ENCODE measurements around the gene HPS4.

Gene HPS4

DNA sequence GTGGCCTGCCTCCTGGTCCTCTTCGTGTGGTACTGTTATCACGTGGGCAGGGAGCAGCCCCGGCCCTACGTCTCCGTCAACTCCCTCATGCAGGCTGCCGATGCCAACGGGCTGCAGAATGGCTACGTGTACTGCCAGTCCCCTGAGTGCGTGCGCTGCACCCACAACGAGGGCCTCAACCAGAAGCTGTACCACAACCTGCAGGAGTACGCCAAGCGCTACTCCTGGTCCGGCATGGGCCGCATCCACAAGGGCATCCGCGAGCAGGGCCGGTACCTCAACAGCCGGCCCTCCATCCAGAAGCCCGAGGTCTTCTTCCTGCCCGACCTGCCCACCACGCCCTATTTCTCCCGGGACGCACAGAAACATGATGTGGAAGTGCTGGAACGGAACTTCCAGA, 49.8 kb downstream of the HPS4 start:
- no peaks in the 10 kb centered on the region for H3K36me3 ChIP-seq (ENCODE audit: control insufficient read depth, insufficient read depth, low read length)
- H3K4me1 ChIP-seq (ENCODE audit: control insufficient read depth, insufficient read depth, low read length): peaks cover 46% of the 10 kb centered on the region
- H3K4me3 ChIP-seq (ENCODE audit: low read length): no peak overlapping the region
- H3K27me3 ChIP-seq (ENCODE audit: control insufficient read depth, insufficient read depth, low read length): no peaks in the 10 kb centered on the region
- H3K9me3 ChIP-seq (ENCODE audit: control insufficient read depth, low read length): no peaks in the 10 kb centered on the region
- H3K9ac ChIP-seq (ENCODE audit: low read length): no peak overlapping the region

DNA sequence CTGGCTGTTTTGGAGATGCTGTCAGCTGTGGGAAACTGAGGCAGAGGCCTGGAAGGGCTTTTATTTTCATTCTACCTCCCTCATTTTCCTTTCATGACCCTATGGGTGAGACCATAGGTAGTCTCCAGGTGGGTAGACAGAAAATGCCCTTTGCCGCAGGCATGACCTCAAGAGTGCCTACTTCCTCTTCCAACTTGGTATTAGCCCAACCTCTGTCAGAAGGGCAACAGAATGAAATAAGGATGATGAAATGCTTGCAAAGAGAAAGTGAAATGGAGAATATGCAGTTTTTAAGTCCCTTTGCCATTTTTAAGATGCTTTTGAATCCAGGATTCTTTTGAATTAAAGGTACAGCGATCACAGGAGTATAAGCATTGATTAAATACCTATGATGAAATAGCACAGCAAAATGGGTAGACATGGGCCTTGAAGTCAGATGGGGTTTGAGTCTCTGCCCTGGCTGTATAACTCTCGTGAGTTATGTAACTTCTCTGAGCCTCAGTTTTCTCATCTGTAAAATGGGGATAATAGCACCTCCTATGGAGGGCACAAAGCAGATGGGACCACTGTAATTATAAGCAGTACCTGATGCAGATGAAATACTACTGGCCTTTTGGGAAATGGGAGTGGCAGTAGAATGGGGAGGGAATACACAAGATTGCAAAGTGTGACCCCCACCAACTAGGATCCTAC, 50.8 kb downstream of the HPS4 start:
- Histone ChIP-seq H3K36me3 (ENCODE audit: control insufficient read depth, insufficient read depth, low read length) (no peaks in the 10 kb centered on the region), H3K9me3 (ENCODE audit: control insufficient read depth, low read length) (no peaks in the 10 kb centered on the region), H3K4me1 (ENCODE audit: control insufficient read depth, insufficient read depth, low read length) (peaks cover 49% of the 10 kb centered on the region), H3K27me3 (ENCODE audit: control insufficient read depth, insufficient read depth, low read length) (no peaks in the 10 kb centered on the region), H3K4me3 (ENCODE audit: low read length) (no peak overlapping the region), H3K9ac (ENCODE audit: low read length) (no peak overlapping the region)

DNA sequence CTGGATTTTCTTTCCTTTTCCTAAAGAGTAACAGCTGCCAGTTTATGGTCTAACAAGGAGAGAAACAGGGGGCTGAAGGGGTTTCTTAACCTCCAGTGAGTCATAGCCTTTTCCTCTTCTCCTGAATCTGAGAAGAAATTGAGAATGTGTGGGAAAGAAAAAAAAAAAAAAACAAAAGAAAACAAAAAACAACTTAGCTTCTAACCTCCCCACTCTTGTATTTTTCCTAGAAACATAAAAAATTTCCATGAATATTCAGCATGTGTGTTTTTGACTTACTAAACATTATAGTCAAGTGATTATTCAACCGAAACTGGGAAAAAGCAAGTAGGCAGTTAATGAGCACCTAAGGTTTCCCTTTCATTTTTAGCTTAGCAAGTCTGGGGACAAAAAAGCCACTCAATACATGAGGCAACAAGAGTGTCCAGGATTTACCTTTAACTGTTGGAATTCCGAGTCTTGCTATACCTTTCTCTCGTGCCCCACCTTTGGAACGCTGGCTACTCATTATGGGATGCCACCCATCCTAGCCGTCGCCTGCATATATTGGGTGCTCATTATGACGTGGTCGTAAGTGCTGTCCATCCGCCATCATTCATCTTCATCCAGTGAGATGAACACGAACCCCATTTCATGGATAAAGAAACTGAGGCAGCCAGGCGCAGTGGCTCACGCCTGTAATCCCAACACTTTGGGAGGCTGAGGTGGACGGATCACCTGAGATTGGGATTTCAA, 52.2 kb downstream of the HPS4 start:
- H3K36me3 ChIP-seq (ENCODE audit: control insufficient read depth, insufficient read depth, low read length): no peaks in the 10 kb centered on the region
- no peaks in the 10 kb centered on the region for H3K27me3 ChIP-seq (ENCODE audit: control insufficient read depth, insufficient read depth, low read length)
- peak overlapping the region; percentile 65 for H3K9ac ChIP-seq (ENCODE audit: low read length)
- no peak overlapping the region for H3K4me3 ChIP-seq (ENCODE audit: low read length)
- peaks cover 40% of the 10 kb centered on the region for H3K4me1 ChIP-seq (ENCODE audit: control insufficient read depth, insufficient read depth, low read length)
- no peaks in the 10 kb centered on the region for H3K9me3 ChIP-seq (ENCODE audit: control insufficient read depth, low read length)

DNA sequence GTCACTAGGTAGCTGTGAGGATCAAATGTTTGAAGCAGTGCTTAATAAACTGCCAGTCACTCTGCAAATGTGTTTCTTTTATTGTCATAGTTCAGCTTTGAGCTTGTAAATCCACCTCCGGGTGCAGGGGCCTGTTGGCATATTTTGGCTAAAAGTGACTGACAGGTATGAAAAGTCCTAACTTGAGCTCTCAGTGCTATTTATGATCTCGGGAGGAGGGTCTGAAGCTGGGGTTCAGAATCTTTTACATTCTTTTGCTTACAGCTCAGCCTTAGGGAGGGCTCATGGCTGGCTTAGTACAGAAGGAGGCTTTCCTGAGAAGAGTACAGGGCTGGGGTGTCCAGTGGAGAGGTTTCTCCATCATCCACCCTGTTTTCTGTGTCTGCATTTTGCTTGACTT, 53.0 kb downstream of the HPS4 start:
- peak overlapping the region; percentile 60 for H3K4me3 ChIP-seq (ENCODE audit: low read length)
- H3K27me3 ChIP-seq (ENCODE audit: control insufficient read depth, insufficient read depth, low read length): no peaks in the 10 kb centered on the region
- H3K4me1 ChIP-seq (ENCODE audit: control insufficient read depth, insufficient read depth, low read length): peaks cover 32% of the 10 kb centered on the region
- H3K9ac ChIP-seq (ENCODE audit: low read length): peak overlapping the region; percentile 65
- no peaks in the 10 kb centered on the region for H3K9me3 ChIP-seq (ENCODE audit: control insufficient read depth, low read length)
- H3K36me3 ChIP-seq (ENCODE audit: control insufficient read depth, insufficient read depth, low read length): no peaks in the 10 kb centered on the region

DNA sequence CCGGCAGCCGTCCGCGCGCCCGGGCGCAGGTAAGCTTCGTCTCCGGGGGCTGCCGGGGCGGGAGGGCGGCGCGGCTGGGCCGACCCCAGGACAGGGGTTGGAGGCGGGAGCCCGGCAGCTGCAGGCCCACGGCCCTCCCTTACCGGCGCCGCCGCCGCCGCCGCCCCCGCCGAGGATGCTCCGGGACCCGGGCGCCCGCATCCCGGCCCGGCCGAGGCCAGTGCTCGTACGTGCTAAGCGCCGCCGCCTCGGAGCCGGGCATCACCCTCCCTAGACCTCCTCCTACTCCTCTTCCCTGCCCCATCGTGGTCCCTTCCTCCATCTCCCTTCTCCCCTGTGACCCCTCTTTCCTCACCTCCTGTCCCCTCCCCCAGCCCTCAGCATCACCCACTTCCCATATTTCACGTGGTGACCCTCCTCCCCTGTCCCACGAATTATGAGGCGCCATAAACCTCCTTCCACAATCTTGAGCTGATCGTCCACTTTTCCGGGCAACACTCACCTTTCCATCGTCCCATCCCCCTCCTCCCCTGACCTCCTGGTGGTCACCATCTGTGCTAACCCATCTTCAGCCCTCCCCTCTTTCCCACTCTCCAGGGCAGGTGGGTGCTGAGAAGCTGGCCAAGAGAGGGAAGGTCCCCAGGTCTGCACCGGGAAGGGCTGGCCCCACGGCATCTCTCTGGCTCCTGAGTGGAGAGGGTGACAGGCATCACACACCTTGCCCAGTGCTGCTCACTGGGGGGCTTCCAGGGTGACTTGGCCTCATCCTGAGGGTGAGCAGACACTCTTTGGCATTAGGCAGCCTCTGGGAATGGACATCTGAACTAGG, 53.9 kb downstream of the HPS4 start:
- no peaks in the 10 kb centered on the region for H3K9me3 ChIP-seq (ENCODE audit: control insufficient read depth, low read length)
- H3K4me1 ChIP-seq (ENCODE audit: control insufficient read depth, insufficient read depth, low read length): peaks cover 24% of the 10 kb centered on the region
- peak overlapping the region; percentile 65 for H3K9ac ChIP-seq (ENCODE audit: low read length)
- H3K4me3 ChIP-seq (ENCODE audit: low read length): peak overlapping the region; percentile 60
- H3K36me3 ChIP-seq (ENCODE audit: control insufficient read depth, insufficient read depth, low read length): no peaks in the 10 kb centered on the region
- no peaks in the 10 kb centered on the region for H3K27me3 ChIP-seq (ENCODE audit: control insufficient read depth, insufficient read depth, low read length)

DNA sequence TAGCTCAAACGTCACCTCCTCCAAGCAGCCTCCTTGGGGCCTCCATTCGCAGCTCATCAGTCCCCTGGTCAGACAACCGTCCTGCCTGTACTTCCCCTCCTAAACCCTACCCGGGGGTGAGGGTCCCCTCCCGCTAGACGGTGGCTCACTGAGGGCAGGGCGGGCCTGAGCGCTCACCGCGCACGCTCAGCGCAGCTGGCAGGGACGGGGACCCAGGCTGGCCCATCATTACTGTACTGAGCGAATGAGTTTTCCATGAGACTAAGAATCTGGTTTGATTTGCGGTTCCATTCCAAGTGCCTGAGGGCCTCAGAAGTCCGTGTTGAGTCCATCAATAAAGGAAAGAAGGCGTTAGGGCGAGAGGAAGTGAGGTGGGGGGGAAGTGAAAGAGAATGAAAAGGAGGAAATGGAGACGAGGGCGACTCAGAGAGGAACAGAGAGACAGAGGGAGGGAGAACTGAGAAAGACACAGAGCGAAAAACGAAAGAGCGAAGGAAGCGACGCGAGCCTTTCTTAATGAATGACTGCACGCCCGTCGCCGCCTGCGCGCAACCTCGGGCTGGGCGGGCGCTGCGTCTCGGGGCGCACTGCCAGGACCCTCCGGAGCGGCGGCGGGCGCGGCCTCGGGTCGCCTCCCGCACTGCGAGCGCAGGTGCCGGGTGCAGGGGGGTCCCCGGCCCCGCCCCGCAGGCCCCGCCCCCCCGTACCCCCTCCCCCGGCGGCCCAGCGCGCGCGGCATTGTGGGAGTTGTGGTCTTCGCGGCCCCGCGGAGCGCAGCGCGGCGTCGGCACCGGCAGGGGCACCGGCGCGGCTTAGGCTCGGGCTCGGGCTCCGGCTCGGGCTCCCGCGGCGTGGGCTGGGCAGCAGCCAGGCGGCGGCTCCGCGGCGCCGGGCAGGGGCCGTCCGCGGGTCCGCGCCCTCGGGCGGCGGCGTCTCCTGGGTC, 54.8 kb downstream of the HPS4 start, which contains the start of gene ASPHD2:
Gene ASPHD2, plus strand, starts transcription at position 746 of the 943 bp plus-strand sequence. CDS start 4,356 bp downstream, outside the sequence.
- Histone ChIP-seq H3K9me3 (ENCODE audit: control insufficient read depth, low read length) (no peaks in the 10 kb centered on the region), H3K27me3 (ENCODE audit: control insufficient read depth, insufficient read depth, low read length) (no peaks in the 10 kb centered on the region), H3K4me1 (ENCODE audit: control insufficient read depth, insufficient read depth, low read length) (peaks cover 24% of the 10 kb centered on the region), H3K36me3 (ENCODE audit: control insufficient read depth, insufficient read depth, low read length) (no peaks in the 10 kb centered on the region), H3K4me3 (ENCODE audit: low read length) (peak within 1 kb of the TSS; percentile 90), H3K9ac (ENCODE audit: low read length) (peak within 1 kb of the TSS; percentile 88)

DNA sequence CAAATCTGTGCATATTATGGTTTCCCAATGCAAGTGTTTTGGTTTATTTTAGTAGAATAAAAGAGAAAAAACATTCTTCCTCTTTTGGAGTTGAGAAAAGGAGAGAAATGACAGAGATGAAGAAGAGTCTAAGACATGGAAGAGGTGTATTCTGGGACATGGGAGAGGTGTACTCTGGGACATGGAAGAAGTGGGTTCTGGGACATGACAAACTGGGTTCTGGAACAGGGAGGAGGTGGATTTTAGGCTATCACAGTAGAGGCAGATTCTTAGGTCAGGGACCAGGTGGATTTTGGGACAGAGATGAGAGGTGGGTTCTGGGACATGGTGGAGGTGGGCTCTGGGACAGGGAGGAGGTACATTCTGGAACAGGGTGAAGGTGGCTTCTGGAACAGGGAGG, 56.7 kb downstream of the HPS4 start:
- Histone ChIP-seq H3K27me3 (ENCODE audit: control insufficient read depth, insufficient read depth, low read length) (no peaks in the 10 kb centered on the region), H3K36me3 (ENCODE audit: control insufficient read depth, insufficient read depth, low read length) (no peaks in the 10 kb centered on the region), H3K4me1 (ENCODE audit: control insufficient read depth, insufficient read depth, low read length) (peaks cover 19% of the 10 kb centered on the region), H3K9me3 (ENCODE audit: control insufficient read depth, low read length) (no peaks in the 10 kb centered on the region), H3K9ac (ENCODE audit: low read length) (no peak overlapping the region), H3K4me3 (ENCODE audit: low read length) (no peak overlapping the region)

DNA sequence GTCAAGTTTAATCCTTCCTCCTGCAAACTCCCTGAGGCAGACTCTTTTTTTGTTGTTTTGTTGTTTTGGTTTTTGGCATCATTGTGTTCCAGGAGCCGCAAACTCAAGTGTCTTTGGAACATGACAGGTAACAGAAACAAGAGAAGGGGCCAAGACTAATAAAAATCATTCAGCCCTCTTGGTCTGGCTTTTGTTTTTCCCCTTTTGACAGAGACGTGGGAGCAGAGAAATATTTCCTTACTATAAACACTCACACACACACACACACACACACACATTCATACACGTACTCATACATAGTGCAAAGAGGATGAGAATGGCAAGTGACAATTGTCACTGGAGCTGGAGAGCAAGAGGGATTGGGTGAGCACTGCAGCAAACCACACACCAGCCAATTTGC, 65.0 kb downstream of the HPS4 start:
- Histone ChIP-seq H3K36me3 (ENCODE audit: control insufficient read depth, insufficient read depth, low read length) (no peaks in the 10 kb centered on the region), H3K4me3 (ENCODE audit: low read length) (no peak overlapping the region), H3K27me3 (ENCODE audit: control insufficient read depth, insufficient read depth, low read length) (peaks cover 9% of the 10 kb centered on the region), H3K4me1 (ENCODE audit: control insufficient read depth, insufficient read depth, low read length) (no peaks in the 10 kb centered on the region), H3K9me3 (ENCODE audit: control insufficient read depth, low read length) (no peaks in the 10 kb centered on the region), H3K9ac (ENCODE audit: low read length) (no peak overlapping the region)

DNA sequence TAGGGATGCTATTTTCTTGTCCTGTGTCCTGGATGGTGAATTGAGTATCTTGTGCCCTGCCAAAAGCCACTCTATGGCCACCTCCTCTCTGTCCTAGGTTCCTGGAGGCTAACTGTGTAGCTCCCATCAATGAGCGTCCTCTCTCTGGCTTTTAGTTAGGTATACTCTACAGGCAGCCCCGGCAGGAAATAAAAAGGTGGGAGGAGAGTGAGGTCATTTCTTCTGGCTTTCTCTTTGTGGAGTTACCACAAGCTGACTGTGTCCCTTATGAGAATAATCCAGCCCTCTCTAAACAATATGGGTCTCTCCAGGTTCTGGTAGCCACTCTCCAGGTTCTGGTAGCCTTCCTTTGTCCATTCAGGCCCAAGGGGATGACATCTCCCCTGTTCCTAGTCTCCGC, 66.2 kb downstream of the HPS4 start:
- Histone ChIP-seq H3K27me3 (ENCODE audit: control insufficient read depth, insufficient read depth, low read length) (peaks cover 10% of the 10 kb centered on the region), H3K36me3 (ENCODE audit: control insufficient read depth, insufficient read depth, low read length) (no peaks in the 10 kb centered on the region), H3K4me3 (ENCODE audit: low read length) (no peak overlapping the region)

DNA sequence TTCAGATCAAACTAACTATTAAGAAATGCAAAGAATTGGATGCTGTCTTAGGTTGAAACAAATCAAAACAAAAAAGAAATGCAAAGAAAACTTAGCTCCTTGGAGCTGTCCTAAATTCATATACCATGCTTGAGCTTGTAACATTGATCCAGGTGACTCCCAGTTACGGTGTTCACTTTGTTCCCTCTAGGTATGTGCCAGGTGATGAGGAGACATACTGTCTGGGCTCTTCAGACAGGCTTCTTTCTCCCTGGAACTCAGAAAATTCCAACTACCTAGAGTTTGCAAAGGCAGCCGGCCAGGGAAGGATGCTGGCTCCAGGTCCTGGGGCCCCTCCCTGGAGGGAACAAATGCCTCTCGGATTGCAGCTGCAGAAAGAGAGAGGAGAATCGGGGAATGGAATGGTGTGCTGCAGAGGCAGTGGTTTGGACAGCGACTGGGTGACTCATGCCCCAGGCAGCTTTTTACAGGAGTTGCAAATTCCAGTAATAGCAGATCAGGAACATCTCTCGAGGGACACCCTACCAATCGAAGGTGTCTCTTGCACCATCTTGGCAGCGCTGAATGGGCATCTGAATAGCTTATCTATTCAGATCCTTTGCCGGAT, 66.8 kb downstream of the HPS4 start:
- Histone ChIP-seq H3K27me3 (ENCODE audit: control insufficient read depth, insufficient read depth, low read length) (peaks cover 13% of the 10 kb centered on the region), H3K4me1 (ENCODE audit: control insufficient read depth, insufficient read depth, low read length) (no peaks in the 10 kb centered on the region), H3K9ac (ENCODE audit: low read length) (no peak overlapping the region), H3K36me3 (ENCODE audit: control insufficient read depth, insufficient read depth, low read length) (no peaks in the 10 kb centered on the region), H3K9me3 (ENCODE audit: control insufficient read depth, low read length) (no peaks in the 10 kb centered on the region), H3K4me3 (ENCODE audit: low read length) (no peak overlapping the region)

More for the DNA sequence above, 66.2 kb downstream of the HPS4 start:
- Histone ChIP-seq H3K4me1 (ENCODE audit: control insufficient read depth, insufficient read depth, low read length) (no peaks in the 10 kb centered on the region), H3K9ac (ENCODE audit: low read length) (no peak overlapping the region), H3K9me3 (ENCODE audit: control insufficient read depth, low read length) (no peaks in the 10 kb centered on the region)

DNA sequence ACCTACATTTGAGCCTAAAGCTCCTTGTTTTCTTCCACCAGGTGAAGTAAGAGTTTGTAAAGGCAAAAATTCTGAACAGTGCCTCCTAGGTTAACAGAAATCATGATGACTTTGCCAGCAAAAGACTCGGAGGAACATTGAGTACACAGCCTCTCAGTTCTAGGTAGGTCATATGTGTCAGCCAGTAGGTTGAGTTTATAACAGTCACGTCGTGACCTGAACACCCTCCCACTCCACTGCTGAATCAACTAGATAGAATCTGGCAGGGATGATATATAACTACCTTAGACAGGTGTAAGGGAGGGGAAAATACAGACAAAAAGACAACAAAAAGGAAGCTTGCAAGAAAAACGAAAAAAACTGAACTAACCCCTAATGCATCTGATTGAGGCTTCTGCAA, 67.3 kb downstream of the HPS4 start:
- H3K9me3 ChIP-seq (ENCODE audit: control insufficient read depth, low read length): no peaks in the 10 kb centered on the region
- H3K4me3 ChIP-seq (ENCODE audit: low read length): no peak overlapping the region

More for the DNA sequence above, 67.3 kb downstream of the HPS4 start:
- Histone ChIP-seq H3K27me3 (ENCODE audit: control insufficient read depth, insufficient read depth, low read length) (peaks cover 13% of the 10 kb centered on the region), H3K9ac (ENCODE audit: low read length) (no peak overlapping the region), H3K4me1 (ENCODE audit: control insufficient read depth, insufficient read depth, low read length) (no peaks in the 10 kb centered on the region), H3K36me3 (ENCODE audit: control insufficient read depth, insufficient read depth, low read length) (no peaks in the 10 kb centered on the region)
